ENCODE data around the gene MAFG. TPM values are rescaled to one million over a fixed set of nuclear protein-coding genes. Genes with fewer than 3 reads are reported as not detected.

The MAFG gene
- total and polyA plus RNA-seq, 8 donors = 2.3 to 30.4 (median 11.2) TPM

DNA sequence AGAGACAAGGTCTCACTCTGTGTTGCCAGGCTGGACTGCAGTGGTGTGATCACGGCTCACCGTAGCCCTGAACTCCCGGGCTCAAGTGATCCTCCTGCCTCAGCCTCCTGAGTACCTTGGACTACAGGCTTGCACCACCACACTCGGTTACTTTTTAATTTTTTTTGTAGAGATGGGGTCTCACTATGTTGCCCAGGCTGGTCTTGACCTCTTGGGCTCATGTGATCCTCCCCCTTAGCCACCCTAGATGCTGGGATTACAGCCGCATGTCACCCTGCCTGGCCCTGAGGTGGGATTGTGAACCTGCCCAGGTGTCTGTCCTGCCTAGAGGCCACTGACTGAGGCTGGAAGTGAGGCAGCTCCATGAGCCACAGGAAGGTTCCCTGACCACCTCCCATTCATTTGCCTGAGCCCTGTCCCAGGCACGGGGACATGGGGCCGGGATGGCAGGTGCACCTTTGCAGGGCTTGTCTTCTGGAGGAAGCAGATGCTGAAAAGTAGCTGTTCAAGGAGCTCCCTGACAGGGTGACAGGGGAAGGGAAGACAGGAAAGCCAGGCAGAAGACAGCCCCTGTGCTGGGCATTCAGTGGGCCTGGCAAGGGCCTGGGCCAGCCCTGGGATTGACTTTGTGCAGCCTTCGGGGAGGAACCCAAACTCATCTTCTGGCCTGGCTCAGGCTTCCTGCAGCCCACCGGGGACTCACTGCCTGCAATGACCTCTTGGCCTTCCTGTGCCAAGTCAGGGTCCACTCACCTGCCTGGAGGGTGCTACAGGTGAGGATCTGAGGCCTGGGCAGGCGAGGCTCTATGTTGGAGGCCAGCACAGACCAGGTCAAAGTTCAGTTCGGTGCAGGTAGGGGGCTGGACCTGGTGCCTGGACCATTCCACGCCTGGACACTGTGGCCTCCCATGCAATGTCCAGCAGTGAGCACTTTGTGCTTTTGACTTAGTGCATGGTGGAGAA is 41.6 kb upstream of the MAFG start:
- TF ChIP-seq, protein P1, sequence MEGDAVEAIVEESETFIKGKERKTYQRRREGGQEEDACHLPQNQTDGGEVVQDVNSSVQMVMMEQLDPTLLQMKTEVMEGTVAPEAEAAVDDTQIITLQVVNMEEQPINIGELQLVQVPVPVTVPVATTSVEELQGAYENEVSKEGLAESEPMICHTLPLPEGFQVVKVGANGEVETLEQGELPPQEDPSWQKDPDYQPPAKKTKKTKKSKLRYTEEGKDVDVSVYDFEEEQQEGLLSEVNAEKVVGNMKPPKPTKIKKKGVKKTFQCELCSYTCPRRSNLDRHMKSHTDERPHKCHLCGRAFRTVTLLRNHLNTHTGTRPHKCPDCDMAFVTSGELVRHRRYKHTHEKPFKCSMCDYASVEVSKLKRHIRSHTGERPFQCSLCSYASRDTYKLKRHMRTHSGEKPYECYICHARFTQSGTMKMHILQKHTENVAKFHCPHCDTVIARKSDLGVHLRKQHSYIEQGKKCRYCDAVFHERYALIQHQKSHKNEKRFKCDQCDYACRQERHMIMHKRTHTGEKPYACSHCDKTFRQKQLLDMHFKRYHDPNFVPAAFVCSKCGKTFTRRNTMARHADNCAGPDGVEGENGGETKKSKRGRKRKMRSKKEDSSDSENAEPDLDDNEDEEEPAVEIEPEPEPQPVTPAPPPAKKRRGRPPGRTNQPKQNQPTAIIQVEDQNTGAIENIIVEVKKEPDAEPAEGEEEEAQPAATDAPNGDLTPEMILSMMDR (IDR thresholded peaks at IDR 0.05) = no peak
- TF ChIP-seq POLR2AphosphoS5 (IDR thresholded peaks at IDR 0.05) (no peak), POLR2A (IDR thresholded peaks at IDR 0.05) (no peak), EP300 (IDR thresholded peaks at IDR 0.05) (no peak)
- peaks cover 0 to 48% (median 4%) of the 10 kb centered on the region in 3 donors for H3K27me3 ChIP-seq
- H3K4me1 ChIP-seq = peaks cover 8 to 26% (median 24%) of the 10 kb centered on the region in 4 donors
- intact Hi-C loops (cut with DNase I; ENCODE audit: low total_unique reads) = no loop called here
- no peak overlapping the region for H3K4me3 ChIP-seq
- peaks cover 0 to 5% (median 0%) of the 10 kb centered on the region in 4 donors for H3K9me3 ChIP-seq
- no peaks in the 10 kb centered on the region for H3K36me3 ChIP-seq
- WGBS, 5 donors = 81 to 92% (median 84%) methylated on average over 9 to 12 of the region's 12 CpGs
- no peak overlapping the region for H3K27ac ChIP-seq
- DNase-seq = no peak

DNA sequence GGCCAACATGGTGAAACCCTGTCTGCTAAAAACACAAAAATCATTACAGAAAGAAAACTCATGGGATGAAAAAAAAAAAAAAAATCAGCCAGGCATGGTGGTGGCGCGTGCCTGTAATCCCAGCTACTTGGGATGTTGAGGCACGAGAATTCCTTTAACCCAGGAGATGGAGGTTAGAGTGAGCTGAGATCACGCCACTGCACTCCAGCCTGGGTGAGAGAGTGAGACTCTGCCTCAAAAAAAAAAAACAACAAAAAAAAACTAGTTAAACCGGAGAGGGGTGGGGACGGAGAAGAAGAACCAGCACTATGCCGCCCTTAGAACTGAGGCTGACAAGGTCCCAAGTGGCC is 40.8 kb upstream of the MAFG start:
- intact Hi-C loops (cut with DNase I; ENCODE audit: low total_unique reads) = no loop called here

DNA sequence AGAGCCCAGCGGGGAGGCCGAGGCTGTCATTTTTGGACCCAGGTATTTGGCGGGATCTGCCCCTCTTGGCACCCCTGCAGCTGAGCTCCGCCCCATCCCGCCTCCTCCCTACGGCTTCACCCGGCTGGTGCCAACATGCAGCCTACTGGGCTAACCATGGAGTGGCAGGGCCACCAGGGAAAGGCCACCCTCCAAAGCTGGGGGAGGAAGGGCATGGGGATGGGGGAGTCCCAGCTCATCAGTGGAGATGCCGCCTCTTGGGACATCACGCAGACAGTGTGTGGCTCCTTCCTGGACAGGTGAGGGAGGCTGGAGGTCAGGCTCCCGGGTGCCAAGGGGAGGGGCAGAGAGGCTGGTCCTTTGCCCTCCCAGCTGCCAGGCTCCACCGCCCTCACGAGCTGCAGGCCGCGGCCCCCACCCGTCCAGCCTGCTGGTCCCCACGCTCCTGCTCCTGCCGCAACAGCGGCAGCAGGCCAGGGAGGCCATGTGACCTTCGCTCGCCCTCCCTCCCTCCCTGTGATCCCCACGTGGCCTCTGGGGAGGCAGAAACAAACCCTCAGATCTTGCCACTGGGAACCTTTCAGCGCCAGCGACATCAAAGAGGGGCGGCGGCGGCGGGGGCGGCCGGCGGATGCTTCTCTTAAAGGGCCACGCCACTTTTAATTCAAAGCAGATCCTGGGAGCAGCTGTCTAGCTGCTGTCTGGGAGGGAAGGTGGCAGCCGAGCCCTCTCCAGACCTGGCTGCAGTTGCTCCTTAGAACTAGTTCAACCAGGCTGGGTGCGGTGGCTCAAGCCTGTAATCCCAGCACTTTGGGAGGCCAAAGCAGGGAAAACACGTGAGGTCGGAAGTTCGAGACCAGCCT is 40.2 kb upstream of the MAFG start:
- no peaks in the 10 kb centered on the region for H3K36me3 ChIP-seq
- 10 to 17% (median 12%) methylated on average over 16 to 36 of the region's 36 CpGs for WGBS, 5 donors

More for the DNA sequence above, 40.8 kb upstream of the MAFG start:
- Histone ChIP-seq H3K4me3 (peak overlapping the region in 1 of 4 donors; percentile 25), H3K36me3 (no peaks in the 10 kb centered on the region), H3K4me1 (peaks cover 8 to 26% (median 24%) of the 10 kb centered on the region in 4 donors), H3K9me3 (peaks cover 0 to under 1% (median 0%) of the 10 kb centered on the region in 4 donors), H3K27me3 (peaks cover 0 to 56% (median 4%) of the 10 kb centered on the region in 3 donors), H3K27ac (peak overlapping the region in 1 of 5 donors; percentile 37)
- WGBS, 5 donors = 56 to 67% (median 64%) methylated on average over 7 of the region's 7 CpGs
- TF ChIP-seq, protein P1 (IDR thresholded peaks at IDR 0.05) = no peak
- TF ChIP-seq POLR2AphosphoS5 (IDR thresholded peaks at IDR 0.05) (no peak), EP300 (IDR thresholded peaks at IDR 0.05) (no peak), POLR2A (IDR thresholded peaks at IDR 0.05) (no peak)
- no peak for DNase-seq

More for the DNA sequence above, 40.2 kb upstream of the MAFG start:
- peak in 1 of 3 donors; percentile 56 for TF ChIP-seq POLR2AphosphoS5 (IDR thresholded peaks at IDR 0.05)
- TF ChIP-seq, protein P1 (IDR thresholded peaks at IDR 0.05) = no peak
- Histone ChIP-seq H3K4me1 (peaks cover 8 to 26% (median 24%) of the 10 kb centered on the region in 4 donors), H3K27me3 (peaks cover 0 to 62% (median 9%) of the 10 kb centered on the region in 3 donors), H3K27ac (peak overlapping the region in 3 of 5 donors; percentile 23 to 45 (median 37)), H3K9me3 (no peaks in the 10 kb centered on the region), H3K4me3 (peak overlapping the region in 2 of 4 donors; percentile 3 to 25)
- intact Hi-C loops (cut with DNase I; ENCODE audit: low total_unique reads) = no loop called here
- peak; percentile 81 to 92 for DNase-seq
